Endothelial cell of umbilical vein (primary cell): ENCODE data around the gene LAP3. TPM values are rescaled to one million over a fixed set of nuclear protein-coding genes. Genes with fewer than 3 reads are reported as not detected.

Experiments used
- BruUV-seq: library from RNA; stranded (reverse); fragments of 400-500 nt; replicated peaks from 2 replicates; lab custom pipeline; 2021; lab: Mats Ljungman, UMichigan
- CTCF ChIA-PET: fragments of 300-600, 350-600 bp; sonication (Branson Sonifier 250); formaldehyde crosslinking; loops from one replicate; lab custom pipeline; 2021; ENCODE audit warnings: antibody characterized with exemption, inconsistent platforms; lab: Charles Lee
- POLR2A ChIA-PET: fragments of 300-600, 350-600 bp; sonication (Branson Sonifier 250); formaldehyde crosslinking; loops from one replicate; lab custom pipeline; 2021; ENCODE audit warnings: antibody characterized with exemption, inconsistent platforms; lab: Charles Lee
- DNase-seq: peaks from one replicate; pipeline ENCODE4 v3.0.0-alpha.2; 2011; ENCODE audit warnings: low read depth, low spot score
- FAIRE-seq: peaks from 2 replicates; lab custom pipeline; 2011; peaks lifted over from hg19 to GRCh38; lab: Jason Lieb, UNC
- H2AFZ ChIP-seq: 2 replicates; pipeline ENCODE4 v1.6.0; 2012; ENCODE audit warnings: low read depth, low read length, control low read depth, inconsistent platforms
- H3K27ac ChIP-seq: 2 replicates; pipeline ENCODE4 v1.5.1; 2011; ENCODE audit warnings: low read depth, mild to moderate bottlenecking, control low read depth, low read length, moderate library complexity; ENCODE audit not compliant: insufficient read depth
- H3K27me3 ChIP-seq, 2 experiments: 2 replicates each; pipeline versions ENCODE4 v1.6.0 to v1.6.1; 2011; ENCODE audit warnings: low read length in 2 of 2, mixed read lengths in 1 of 2; ENCODE audit not compliant: control insufficient read depth in 2 of 2, insufficient read depth in 2 of 2
- H3K36me3 ChIP-seq, 2 experiments: 2 replicates in 1 of 2; 3 replicates in 1 of 2; pipeline ENCODE4 v1.5.1; 2011; ENCODE audit warnings: low read length in 2 of 2, mild to moderate bottlenecking in 1 of 2, moderate library complexity in 1 of 2; ENCODE audit not compliant: control insufficient read depth in 2 of 2, insufficient read depth in 2 of 2; ENCODE audit errors: extremely low read depth in 1 of 2
- H3K4me1 ChIP-seq: 3 replicates; pipeline ENCODE4 v1.5.1; 2011; ENCODE audit warnings: mild to moderate bottlenecking, low read length; ENCODE audit not compliant: control insufficient read depth, insufficient read depth; ENCODE audit errors: extremely low read depth
- H3K4me2 ChIP-seq: 2 replicates; pipeline ENCODE4 v1.6.1; 2011; ENCODE audit warnings: low read length, control low read depth, mixed read lengths; ENCODE audit not compliant: insufficient read depth
- H3K4me3 ChIP-seq, 3 experiments: fragments of 200-600 bp in 1 of 3; sonication (generic), shearing (Covaris generic) in 1 of 3; replicated peaks in 1 of 3; 2 replicates each; pipeline ENCODE4 v1.5.1; 2011 to 2016; ENCODE audit warnings: control low read depth in 3 of 3, low read length in 3 of 3, mild to moderate bottlenecking in 2 of 3, inconsistent platforms in 1 of 3, low read depth in 1 of 3, moderate library complexity in 1 of 3; ENCODE audit not compliant: insufficient read depth in 1 of 3
- H3K79me2 ChIP-seq: 2 replicates; pipeline ENCODE4 v1.6.0; 2012; ENCODE audit warnings: low read length, inconsistent platforms; ENCODE audit not compliant: control insufficient read depth, insufficient read depth
- H3K9ac ChIP-seq: replicated peaks from 2 replicates; pipeline ENCODE3; 2011; ENCODE audit warnings: low read length, control low read depth; ENCODE audit not compliant: insufficient read depth; ENCODE audit errors: extremely low read depth
- H3K9me1 ChIP-seq: replicated peaks from 3 replicates; pipeline ENCODE4 v1.6.0; 2011; ENCODE audit warnings: mild to moderate bottlenecking, low read length; ENCODE audit not compliant: control insufficient read depth, insufficient read depth; ENCODE audit errors: extremely low read depth
- H3K9me3 ChIP-seq: replicated peaks from 2 replicates; pipeline ENCODE4 v1.5.1; 2012; ENCODE audit warnings: low read length, inconsistent platforms; ENCODE audit not compliant: control insufficient read depth, insufficient read depth
- H4K20me1 ChIP-seq: replicated peaks from 2 replicates; pipeline ENCODE3; 2011; ENCODE audit warnings: mild to moderate bottlenecking, low read length; ENCODE audit not compliant: control insufficient read depth, insufficient read depth; ENCODE audit errors: extremely low read depth
- EZH2 ChIP-seq: IDR thresholded peaks from 2 replicates; pipeline ENCODE4 v1.6.1; 2012; ENCODE audit warnings: borderline replicate concordance, low read depth, mild to moderate bottlenecking, moderate library complexity, low read length, inconsistent platforms; ENCODE audit not compliant: severe bottlenecking
- FOS ChIP-seq: IDR thresholded peaks from 2 replicates; pipeline ENCODE4 v1.6.1; 2011; ENCODE audit warnings: mild to moderate bottlenecking, low read length, moderate library complexity, borderline replicate concordance; ENCODE audit not compliant: insufficient read depth
- GATA2 ChIP-seq: IDR thresholded peaks from 2 replicates; pipeline ENCODE4 v1.7.0; 2011; ENCODE audit warnings: low read depth, mild to moderate bottlenecking, moderate library complexity, mixed read lengths, low read length; ENCODE audit not compliant: insufficient read length, insufficient read depth
- MYC ChIP-seq: IDR thresholded peaks from one replicate; pipeline ENCODE4 v1.6.1; 2011; ENCODE audit warnings: mild to moderate bottlenecking, low read depth, low read length
- POLR2A ChIP-seq: IDR thresholded peaks from 2 replicates; pipeline ENCODE4 v1.6.1; 2012; ENCODE audit warnings: low read depth, mild to moderate bottlenecking, control low read depth, low read length
- dilution Hi-C: fragments of 300-500 bp; cut with MboI; formaldehyde crosslinking; loops from one replicate; pipeline ENCODE4 v1.15.0; 2019; ENCODE audit warnings: low sequenced_read_pairs; ENCODE audit not compliant: extremely low pct_ligation_motif_present
- intact Hi-C: fragments of 100-400 bp; cut with micrococcal nuclease; formaldehyde crosslinking; loops from one replicate; pipeline ENCODE4 v1.10.0; 2022
- polyA plus RNA-seq, 4 experiments: library from polyadenylated mRNA; depleted of rRNA in 3 of 4; stranded (reverse) in 3 of 4; unstranded in 1 of 4; fragments of >200 nt; gene quantifications; 2 replicates each; pipeline versions ENCODE4 v1.2.1 to v1.2.3, GENCODE V29; 2011 to 2012; ENCODE audit warnings: missing spikeins in 1 of 4
- total RNA-seq: library from RNA; stranded (reverse); gene quantifications from 2 replicates; pipeline ENCODE4 v1.2.3, GENCODE V29; 2021
- TF ChIP-seq, protein P1 (sequence below), 2 donors: IDR thresholded peaks; 1 replicate in 1 of 2; 2 replicates in 1 of 2; pipeline ENCODE4 v1.5.1; 2011; ENCODE audit warnings: low read length in 2 of 2, mild to moderate bottlenecking in 2 of 2, moderate library complexity in 2 of 2, control low read depth in 1 of 2, inconsistent platforms in 1 of 2, low read depth in 1 of 2; ENCODE audit not compliant: insufficient read depth in 1 of 2; ENCODE audit errors: extremely low read depth in 1 of 2

The LAP3 gene
- total and polyA plus RNA-seq, 2 donors (not counting 3 experiments of a cell fraction or from before 2014, with no cell fraction given) = 82.4 to 94.8 TPM

- CTCF ChIA-PET = interaction anchor here (1.0 to 2.2 kb wide), 4 partner anchors 20 to 71 kb away, joined by 3 to 7 read pairs (median 4); no protein-coding TSS in a partner anchor
- dilution Hi-C loops (no loop called here), intact Hi-C loops (loop anchor here (10.0 kb wide), 1 partner anchor 405 kb away; the partner anchor contains the start of gene LCORL)
- Histone ChIP-seq H3K9me1 (no peaks in the 10 kb centered on the region), H3K4me2 (no peak overlapping the region), H2AFZ (no peak overlapping the region), H3K4me3 (no peak overlapping the region), H3K79me2 (peaks cover 65% of the 10 kb centered on the region), H3K27me3 (no peaks in the 10 kb centered on the region), H3K9me3 (no peaks in the 10 kb centered on the region), H3K27ac (no peak overlapping the region), H3K36me3 (peaks cover 27 to 30% of the 10 kb centered on the region in 2 experiments), H3K4me1 (peaks cover 18% of the 10 kb centered on the region), H3K9ac (no peak overlapping the region), H4K20me1 (no peaks in the 10 kb centered on the region)
- TF ChIP-seq FOS (peak; percentile 31), EZH2 (no peak)
- peak; percentile 53 for FAIRE-seq
- BruUV-seq = no TSS peak
- POLR2A ChIA-PET = interaction anchor here (0.7 kb wide), 1 partner anchor 236 kb away, joined by 3 read pairs; no protein-coding TSS in a partner anchor
- DNase-seq = no peak
Observed at GRCh38 chr4:17619416-17620105, 42.6 kb downstream of the LAP3 start.

DNA sequence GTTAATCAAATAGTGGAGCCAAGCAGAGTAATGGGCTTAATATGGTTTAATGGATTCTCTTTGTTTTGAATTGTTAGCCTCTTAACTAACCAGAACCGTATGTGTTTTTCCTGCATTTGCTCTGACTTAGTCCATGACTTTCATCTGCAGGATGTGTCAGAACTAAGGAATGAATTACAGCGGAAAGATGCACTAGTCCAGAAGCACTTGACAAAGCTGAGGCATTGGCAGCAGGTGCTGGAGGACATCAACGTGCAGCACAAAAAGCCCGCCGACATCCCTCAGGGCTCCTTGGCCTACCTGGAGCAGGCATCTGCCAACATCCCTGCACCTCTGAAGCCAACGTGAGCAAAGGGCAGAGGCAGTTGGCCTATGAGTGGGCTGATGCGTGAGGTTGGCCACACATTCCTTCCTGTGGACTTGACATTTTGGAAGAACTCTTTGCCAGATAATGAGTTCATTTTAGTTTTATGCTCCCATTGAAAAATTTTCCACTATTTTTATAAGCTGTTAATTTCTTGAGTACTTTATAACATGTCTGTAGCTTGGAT lies 46.5 kb downstream of the LAP3 start:
- Histone ChIP-seq H3K27me3 (no peaks in the 10 kb centered on the region), H3K27ac (no peak overlapping the region), H3K36me3 (peaks cover 34 to 51% of the 10 kb centered on the region in 2 experiments), H3K4me3 (no peak overlapping the region), H3K4me1 (peaks cover 4% of the 10 kb centered on the region), H4K20me1 (no peaks in the 10 kb centered on the region), H3K79me2 (peaks cover 35% of the 10 kb centered on the region), H3K9ac (no peak overlapping the region), H3K9me3 (no peaks in the 10 kb centered on the region), H3K9me1 (no peaks in the 10 kb centered on the region), H3K4me2 (no peak overlapping the region), H2AFZ (no peak overlapping the region)
- ChIA-PET CTCF (no interaction called here), POLR2A (no interaction called here)
- BruUV-seq = no TSS peak
- TF ChIP-seq MYC (no peak), EZH2 (no peak), POLR2A (no peak), GATA2 (no peak)
- TF ChIP-seq, protein P1, sequence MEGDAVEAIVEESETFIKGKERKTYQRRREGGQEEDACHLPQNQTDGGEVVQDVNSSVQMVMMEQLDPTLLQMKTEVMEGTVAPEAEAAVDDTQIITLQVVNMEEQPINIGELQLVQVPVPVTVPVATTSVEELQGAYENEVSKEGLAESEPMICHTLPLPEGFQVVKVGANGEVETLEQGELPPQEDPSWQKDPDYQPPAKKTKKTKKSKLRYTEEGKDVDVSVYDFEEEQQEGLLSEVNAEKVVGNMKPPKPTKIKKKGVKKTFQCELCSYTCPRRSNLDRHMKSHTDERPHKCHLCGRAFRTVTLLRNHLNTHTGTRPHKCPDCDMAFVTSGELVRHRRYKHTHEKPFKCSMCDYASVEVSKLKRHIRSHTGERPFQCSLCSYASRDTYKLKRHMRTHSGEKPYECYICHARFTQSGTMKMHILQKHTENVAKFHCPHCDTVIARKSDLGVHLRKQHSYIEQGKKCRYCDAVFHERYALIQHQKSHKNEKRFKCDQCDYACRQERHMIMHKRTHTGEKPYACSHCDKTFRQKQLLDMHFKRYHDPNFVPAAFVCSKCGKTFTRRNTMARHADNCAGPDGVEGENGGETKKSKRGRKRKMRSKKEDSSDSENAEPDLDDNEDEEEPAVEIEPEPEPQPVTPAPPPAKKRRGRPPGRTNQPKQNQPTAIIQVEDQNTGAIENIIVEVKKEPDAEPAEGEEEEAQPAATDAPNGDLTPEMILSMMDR (IDR thresholded peaks at IDR 0.05; ENCODE audit: extremely low read depth in 1 of 2, insufficient read depth in 1 of 2, low read depth in 1 of 2, low read length in 2 of 2) = no peak
- FAIRE-seq (no peak), DNase-seq (no peak)
- dilution Hi-C loops (no loop called here), intact Hi-C loops (no loop called here)
